A549 (cell line): ENCODE data around the gene ZNF552.

Source experiments
- BHLHE40 ChIP-seq: IDR thresholded peaks from 2 replicates; pipeline ENCODE4 v1.6.1; 2012; ENCODE audit warnings: low read depth, low read length, inconsistent platforms
- CTCF ChIP-seq: fragments of >200 bp; sonication (Bioruptor Twin); formaldehyde crosslinking; IDR thresholded peaks from 3 replicates; pipeline ENCODE4 v1.5.1; 2016
- EP300 ChIP-seq, 2 experiments: fragments of >200 bp; sonication (Bioruptor Twin); formaldehyde crosslinking; IDR thresholded peaks; 2 replicates in 1 of 2; 3 replicates in 1 of 2; pipeline ENCODE4 v1.6.1; 2016 to 2017
- HEYL ChIP-seq: fragments of 250-450 bp; sonication (Bioruptor Pico); IDR thresholded peaks from 2 replicates; pipeline ENCODE4 v1.8.0; 2021; ENCODE audit warnings: mild to moderate bottlenecking, moderate library complexity
- JUNB ChIP-seq: fragments of >200 bp; sonication (Bioruptor Twin); formaldehyde crosslinking; IDR thresholded peaks from 2 replicates; pipeline ENCODE4 v1.6.1; 2016
- MAX ChIP-seq: IDR thresholded peaks from 2 replicates; pipeline ENCODE4 v1.6.1; 2012
- MAZ ChIP-seq: fragments of 150-350 bp; IDR thresholded peaks from 2 replicates; pipeline ENCODE4 v1.6.1; 2014; ENCODE audit warnings: antibody characterized with exemption, low read depth, low read length, borderline replicate concordance
- PHF8 ChIP-seq: fragments of 200-600 bp; sonication (generic); IDR thresholded peaks from 2 replicates; pipeline ENCODE4 v1.6.1; 2016; ENCODE audit warnings: low read depth, mild to moderate bottlenecking, antibody characterized with exemption, moderate library complexity, borderline replicate concordance
- POLR2A ChIP-seq: IDR thresholded peaks from 2 replicates; pipeline ENCODE4 v1.6.1; 2012; ENCODE audit warnings: mild to moderate bottlenecking, low read length

GRCh38 chr19:57841122-57841763, 26.5 kb upstream of the ZNF552 start:
- no peak for TF ChIP-seq CTCF
- no peak for TF ChIP-seq PHF8
- TF ChIP-seq EP300 (IDR thresholded peaks at IDR 0.05) = no peak
- TF ChIP-seq BHLHE40 = no peak
- TF ChIP-seq POLR2A = no peak
- TF ChIP-seq HEYL (CRISPR knock-in tag) = no peak
- no peak for TF ChIP-seq MAX
- no peak for TF ChIP-seq MAZ
- no peak for TF ChIP-seq JUNB
